CD4-positive, alpha-beta T cell (primary cell): Measurements from ENCODE around the gene ARFIP2. TPM values are rescaled to one million over a fixed set of nuclear protein-coding genes. Genes with fewer than 3 reads are reported as not detected.

Source experiments
- ATAC-seq: fragments of 200-7000 bp; cut with Tn5 transposase; one replicate; pipeline ENCODE4 v1.10.0; 2022; ENCODE audit warnings: mild to moderate bottlenecking; ENCODE audit not compliant: poor library complexity
- CTCF ChIA-PET: fragments of 350-600 bp; sonication (Branson Sonifier 250); formaldehyde crosslinking; loops from one replicate; lab custom pipeline; 2021; ENCODE audit warnings: antibody characterized with exemption, inconsistent platforms; lab: Charles Lee
- POLR2A ChIA-PET: fragments of 350-600 bp; sonication (Branson Sonifier 250); formaldehyde crosslinking; loops from one replicate; lab custom pipeline; 2021; ENCODE audit warnings: antibody characterized with exemption, inconsistent platforms; lab: Charles Lee
- DNase-seq, 14 experiments: peaks; one replicate each; pipeline ENCODE4 v3.0.0-alpha.2; 2013 to 2020; ENCODE audit warnings: mixed read lengths in 2 of 14
- H3K27ac ChIP-seq, 2 donors: one replicate each; pipeline versions ENCODE4 v1.5.1 to v1.7.0; 2013; ENCODE audit warnings: low read length in 2 of 2, low read depth in 1 of 2, mild to moderate bottlenecking in 1 of 2
- H3K27me3 ChIP-seq, 2 experiments: 1 replicate in 1 of 2; 2 replicates in 1 of 2; pipeline versions ENCODE4 v1.6.1 to v1.7.0; 2013; ENCODE audit warnings: low read length in 2 of 2, control low read depth in 1 of 2, mild to moderate bottlenecking in 1 of 2, moderate library complexity in 1 of 2; ENCODE audit not compliant: insufficient read depth in 2 of 2, control insufficient read depth in 1 of 2
- H3K36me3 ChIP-seq: one replicate; pipeline ENCODE4 v1.6.1; 2013; ENCODE audit warnings: low read length, control low read depth; ENCODE audit not compliant: insufficient read depth
- H3K4me1 ChIP-seq: one replicate; pipeline ENCODE4 v1.6.1; 2013; ENCODE audit warnings: low read length, control low read depth; ENCODE audit not compliant: insufficient read depth
- H3K4me3 ChIP-seq: one replicate; pipeline ENCODE4 v1.5.1; 2013; ENCODE audit warnings: mild to moderate bottlenecking, low read length, moderate library complexity
- H3K9me3 ChIP-seq, 2 experiments: 1 replicate in 1 of 2; 2 replicates in 1 of 2; pipeline versions ENCODE4 v1.6.1 to v1.7.0; 2013; ENCODE audit warnings: low read length in 2 of 2, mild to moderate bottlenecking in 2 of 2, control low read depth in 1 of 2, moderate library complexity in 1 of 2; ENCODE audit not compliant: control insufficient read depth in 1 of 2, insufficient read depth in 1 of 2
- H3K27ac Mint-ChIP-seq: one replicate; pipeline ENCODE4 v1.8.0; 2020; ENCODE audit warnings: mixed read lengths
- H3K27me3 Mint-ChIP-seq: one replicate; pipeline ENCODE4 v1.8.0; 2021; ENCODE audit warnings: mixed read lengths
- H3K36me3 Mint-ChIP-seq: one replicate; pipeline ENCODE4 v1.8.0; 2021; ENCODE audit warnings: low read depth, mixed read lengths
- H3K4me1 Mint-ChIP-seq: one replicate; pipeline ENCODE4 v1.8.0; 2021; ENCODE audit warnings: low read depth, mixed read lengths
- H3K4me3 Mint-ChIP-seq: one replicate; pipeline ENCODE4 v1.8.0; 2020; ENCODE audit warnings: mild to moderate bottlenecking, mixed read lengths
- H3K9me3 Mint-ChIP-seq: one replicate; pipeline ENCODE4 v1.8.0; 2020; ENCODE audit warnings: mixed read lengths
- intact Hi-C, 2 experiments: fragments of 100-400 bp; cut with DNase I in 1 of 2; cut with micrococcal nuclease in 1 of 2; formaldehyde crosslinking; loops; one replicate each; pipeline versions ENCODE4 v1.15.1 to v1.9.0; 2023 to 2025; cut with DNase I, micrococcal nuclease
- total RNA-seq, 174 experiments: library from RNA in 2 of 174; stranded (reverse) in 2 of 174; gene quantifications; one replicate each; pipeline ENCODE4 v1.2.3 and lab custom pipeline; 2021 to 2026
- TF ChIP-seq, protein P1 (sequence below): fragments of 200-600 bp; IDR thresholded peaks from one replicate; pipeline ENCODE4 v1.8.0; 2022; ENCODE audit warnings: antibody characterized with exemption, mild to moderate bottlenecking

Gene ARFIP2
- total RNA-seq, 2 experiments from 2014 or later: 78.1 to 80.5 TPM

DNA sequence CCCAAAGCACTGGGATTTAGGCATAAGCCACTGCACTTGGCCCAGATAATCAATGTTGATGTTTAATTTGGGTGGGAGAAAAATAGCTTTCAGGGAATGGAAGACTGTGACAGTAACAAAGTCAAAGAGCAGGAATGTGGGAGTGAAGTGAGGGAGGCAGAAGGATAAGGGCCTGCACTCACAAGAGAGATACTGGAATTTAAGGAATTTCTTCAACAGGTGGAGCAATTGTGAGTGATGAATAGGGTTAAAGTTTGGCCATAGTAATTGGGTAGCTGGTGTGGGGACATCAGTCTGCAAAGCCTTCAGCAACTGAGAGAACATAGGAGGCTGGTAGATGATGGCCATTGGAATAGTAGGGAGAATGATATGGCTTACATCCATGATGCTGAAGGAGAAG is 53.6 kb downstream of the ARFIP2 start:
- no peak overlapping the region for H3K27ac ChIP-seq
- ChIA-PET CTCF (interaction anchor here (0.8 to 1.9 kb wide), 2 partner anchors 16 to 48 kb away, joined by 3 to 5 read pairs; no protein-coding TSS in a partner anchor), POLR2A (interaction anchor here (1.2 to 1.5 kb wide), 3 partner anchors 24 to 49 kb away, joined by 3 to 4 read pairs (median 3); partner anchors contain the start of gene SMPD1)
- no peak overlapping the region for H3K27ac Mint-ChIP-seq
- H3K27me3 ChIP-seq: no peaks in the 10 kb centered on the region
- H3K4me3 Mint-ChIP-seq: no peak overlapping the region
- TF ChIP-seq, protein P1, sequence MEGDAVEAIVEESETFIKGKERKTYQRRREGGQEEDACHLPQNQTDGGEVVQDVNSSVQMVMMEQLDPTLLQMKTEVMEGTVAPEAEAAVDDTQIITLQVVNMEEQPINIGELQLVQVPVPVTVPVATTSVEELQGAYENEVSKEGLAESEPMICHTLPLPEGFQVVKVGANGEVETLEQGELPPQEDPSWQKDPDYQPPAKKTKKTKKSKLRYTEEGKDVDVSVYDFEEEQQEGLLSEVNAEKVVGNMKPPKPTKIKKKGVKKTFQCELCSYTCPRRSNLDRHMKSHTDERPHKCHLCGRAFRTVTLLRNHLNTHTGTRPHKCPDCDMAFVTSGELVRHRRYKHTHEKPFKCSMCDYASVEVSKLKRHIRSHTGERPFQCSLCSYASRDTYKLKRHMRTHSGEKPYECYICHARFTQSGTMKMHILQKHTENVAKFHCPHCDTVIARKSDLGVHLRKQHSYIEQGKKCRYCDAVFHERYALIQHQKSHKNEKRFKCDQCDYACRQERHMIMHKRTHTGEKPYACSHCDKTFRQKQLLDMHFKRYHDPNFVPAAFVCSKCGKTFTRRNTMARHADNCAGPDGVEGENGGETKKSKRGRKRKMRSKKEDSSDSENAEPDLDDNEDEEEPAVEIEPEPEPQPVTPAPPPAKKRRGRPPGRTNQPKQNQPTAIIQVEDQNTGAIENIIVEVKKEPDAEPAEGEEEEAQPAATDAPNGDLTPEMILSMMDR: no peak
- ATAC-seq: no peak
- H3K9me3 Mint-ChIP-seq: no peaks in the 10 kb centered on the region
- intact Hi-C loops: no loop called here
- no peaks in the 10 kb centered on the region for H3K9me3 ChIP-seq
- H3K36me3 Mint-ChIP-seq: no peaks in the 10 kb centered on the region
- no peaks in the 10 kb centered on the region for H3K36me3 ChIP-seq
- H3K4me1 ChIP-seq: no peaks in the 10 kb centered on the region
- H3K4me1 Mint-ChIP-seq: no peaks in the 10 kb centered on the region
- H3K4me3 ChIP-seq: no peak overlapping the region
- peaks cover 7% of the 10 kb centered on the region for H3K27me3 Mint-ChIP-seq
- DNase-seq: no peak

Other genes with a start within 250 kb of the ARFIP2 start
- 10 to 100 TPM; 26.7 to 27.7 TPM for gene FHIP1B, start 246.7 kb downstream of the ARFIP2 start, total RNA-seq
- gene CNGA4, start 242.2 kb downstream of the ARFIP2 start, total RNA-seq: under 1 TPM in 1 of 2 experiments, not detected in 1; 0.16 TPM
- not detected for gene CCKBR, start 221.5 kb downstream of the ARFIP2 start, total RNA-seq
- gene CAVIN3, start 160.8 kb downstream of the ARFIP2 start, total RNA-seq: under 1 TPM in 1 of 2 experiments, not detected in 1; 0.27 TPM
- gene SMPD1, start 90.9 kb downstream of the ARFIP2 start, total RNA-seq: 10 to 100 TPM; 70.9 to 75.0 TPM
- 100 to 1,000 TPM; 182 to 184 TPM for gene APBB1, start 62.2 kb downstream of the ARFIP2 start, total RNA-seq
- under 1 TPM; 0.52 to 0.87 TPM for gene HPX, start 40.3 kb downstream of the ARFIP2 start, total RNA-seq
- gene TRIM3, start 7.4 kb downstream of the ARFIP2 start, total RNA-seq: 10 to 100 TPM; 16.4 to 16.6 TPM
- 10 to 100 TPM; 68.5 to 68.6 TPM for gene TIMM10B, start 170 bp upstream of the ARFIP2 start, total RNA-seq
- 10 to 100 TPM; 44.1 to 46.8 TPM for gene DNHD1, start 15.9 kb upstream of the ARFIP2 start, total RNA-seq
- 10 to 100 TPM; 25.7 to 27.3 TPM for gene RRP8, start 122.3 kb upstream of the ARFIP2 start, total RNA-seq
- 10 to 100 TPM; 19.2 to 21.0 TPM for gene ILK, start 122.4 kb upstream of the ARFIP2 start, total RNA-seq
- gene TAF10, start 130.9 kb upstream of the ARFIP2 start, total RNA-seq: 100 to 1,000 TPM; 154 to 164 TPM
- 10 to 100 TPM; 29.7 to 34.4 TPM for gene TPP1, start 138.1 kb upstream of the ARFIP2 start, total RNA-seq
- gene DCHS1, start 174.5 kb upstream of the ARFIP2 start, total RNA-seq: 1 to 10 TPM; 9.7 TPM
- 10 to 100 TPM; 12.3 to 14.2 TPM for gene MRPL17, start 202.0 kb upstream of the ARFIP2 start, total RNA-seq